Forelimb muscle (tissue), 1 donor: Measurements from ENCODE around the gene POPDC2. TPM values are rescaled to one million over a fixed set of nuclear protein-coding genes. Genes with fewer than 3 reads are reported as not detected.

Source experiments
- DNase-seq: peaks from one replicate; pipeline ENCODE4 v3.0.0-alpha.2; 2013; ENCODE audit warnings: low read depth
- polyA plus RNA-seq: library from polyadenylated mRNA; unstranded; fragments of 120-200 nt; gene quantifications from one replicate; pipeline ENCODE4 v1.2.1, GENCODE V29; 2013; ENCODE audit not compliant: insufficient read length

Gene POPDC2
- polyA plus RNA-seq, 1 donor: 38.2 TPM

- DNase-seq: no peak
Measured at GRCh38 chr3:119639494-119640350, 20.7 kb downstream of the POPDC2 start.

- DNase-seq: no peak
Measured at GRCh38 chr3:119637679-119638477, 22.5 kb downstream of the POPDC2 start.

GRCh38 chr3:119636891-119637611, 23.3 kb downstream of the POPDC2 start:
- no peak for DNase-seq

GRCh38 chr3:119636249-119636648, 24.1 kb downstream of the POPDC2 start:
- DNase-seq: no peak

- no peak for DNase-seq
Measured at GRCh38 chr3:119635719-119636118, 24.7 kb downstream of the POPDC2 start.

- no peak for DNase-seq
Measured at GRCh38 chr3:119632829-119633228, 27.6 kb downstream of the POPDC2 start.

GRCh38 chr3:119632216-119632615, 28.2 kb downstream of the POPDC2 start:
- DNase-seq: no peak

- DNase-seq: no peak
Measured at GRCh38 chr3:119631516-119631915, 28.9 kb downstream of the POPDC2 start.

GRCh38 chr3:119630880-119631329, 29.5 kb downstream of the POPDC2 start:
- no peak for DNase-seq

- no peak for DNase-seq
Measured at GRCh38 chr3:119630128-119630879, 30.1 kb downstream of the POPDC2 start.

- no peak for DNase-seq
Measured at GRCh38 chr3:119628816-119629445, 31.5 kb downstream of the POPDC2 start.

GRCh38 chr3:119628390-119628789, 32.0 kb downstream of the POPDC2 start:
- no peak for DNase-seq

GRCh38 chr3:119627461-119627860, 32.9 kb downstream of the POPDC2 start:
- no peak for DNase-seq

GRCh38 chr3:119626196-119626595, 34.2 kb downstream of the POPDC2 start:
- no peak for DNase-seq

- no peak for DNase-seq
Measured at GRCh38 chr3:119625451-119626153, 34.8 kb downstream of the POPDC2 start.

- no peak for DNase-seq
Measured at GRCh38 chr3:119624002-119624720, 36.2 kb downstream of the POPDC2 start.

GRCh38 chr3:119620899-119621298, 39.5 kb downstream of the POPDC2 start:
- DNase-seq: no peak

GRCh38 chr3:119619094-119619493, 41.3 kb downstream of the POPDC2 start:
- DNase-seq: no peak

- DNase-seq: no peak
Measured at GRCh38 chr3:119616056-119616455, 44.3 kb downstream of the POPDC2 start.

GRCh38 chr3:119613872-119614271, 46.5 kb downstream of the POPDC2 start:
- no peak for DNase-seq
